GM10847 (cell line): Measurements from ENCODE around the gene TBC1D2B.

ENCODE experiments used
- POLR2A ChIP-seq: IDR thresholded peaks from 2 replicates; pipeline ENCODE4 v1.6.1; 2011; ENCODE audit not compliant: insufficient read length; ENCODE audit errors: extremely low read depth

Gene TBC1D2B

GRCh38 chr15:78083186-78083585 is 5.7 kb upstream of the TBC1D2B start:
- no peak for TF ChIP-seq POLR2A

GRCh38 chr15:78082743-78083110 is 5.2 kb upstream of the TBC1D2B start:
- no peak for TF ChIP-seq POLR2A

GRCh38 chr15:78082106-78082742 is 4.7 kb upstream of the TBC1D2B start:
- no peak for TF ChIP-seq POLR2A

- no peak for TF ChIP-seq POLR2A
Measured at GRCh38 chr15:78080088-78080460, 2.6 kb upstream of the TBC1D2B start.

GRCh38 chr15:78079298-78080087 is 2.0 kb upstream of the TBC1D2B start:
- no peak for TF ChIP-seq POLR2A

- no peak for TF ChIP-seq POLR2A
Measured at GRCh38 chr15:78077871-78078210, 330 bp upstream of the TBC1D2B start.

GRCh38 chr15:78076231-78077052 is 1.1 kb downstream of the TBC1D2B start:
- TF ChIP-seq POLR2A = no peak

- TF ChIP-seq POLR2A = no peak
Measured at GRCh38 chr15:78075490-78076230, 1.9 kb downstream of the TBC1D2B start.

- no peak for TF ChIP-seq POLR2A
Measured at GRCh38 chr15:78073046-78073787, 4.3 kb downstream of the TBC1D2B start.

- TF ChIP-seq POLR2A = no peak
Measured at GRCh38 chr15:78072080-78072892, 5.2 kb downstream of the TBC1D2B start.

- TF ChIP-seq POLR2A = no peak
Measured at GRCh38 chr15:78071383-78071782, 6.1 kb downstream of the TBC1D2B start.

GRCh38 chr15:78070049-78070700 is 7.3 kb downstream of the TBC1D2B start:
- TF ChIP-seq POLR2A = no peak

GRCh38 chr15:78069462-78070029 is 8.0 kb downstream of the TBC1D2B start:
- TF ChIP-seq POLR2A = no peak
